ENCODE measurements around the gene TECTA.

TECTA gene

GRCh38 chr11:121127809-121128208 is 26.8 kb downstream of the TECTA start:
- no peak for DNase-seq (ENCODE audit: low spot score)

GRCh38 chr11:121129362-121130340 is 28.6 kb downstream of the TECTA start:
- no peak for DNase-seq (ENCODE audit: low spot score)

- no peak for DNase-seq (ENCODE audit: low spot score)
Measured at GRCh38 chr11:121131656-121132055, 30.6 kb downstream of the TECTA start.

GRCh38 chr11:121132211-121132976 is 31.4 kb downstream of the TECTA start:
- no peak for DNase-seq (ENCODE audit: low spot score)

- no peak for DNase-seq (ENCODE audit: low spot score)
Measured at GRCh38 chr11:121134741-121135312, 33.8 kb downstream of the TECTA start.

- DNase-seq (ENCODE audit: low spot score): no peak
Measured at GRCh38 chr11:121137005-121137404, 36.0 kb downstream of the TECTA start.

- DNase-seq (ENCODE audit: low spot score): no peak
Measured at GRCh38 chr11:121138259-121138658, 37.2 kb downstream of the TECTA start.

GRCh38 chr11:121140369-121140768 is 39.3 kb downstream of the TECTA start:
- no peak for DNase-seq (ENCODE audit: low spot score)

GRCh38 chr11:121141066-121141465 is 40.0 kb downstream of the TECTA start:
- DNase-seq (ENCODE audit: low spot score): no peak

- DNase-seq (ENCODE audit: low spot score): no peak
Measured at GRCh38 chr11:121143921-121144320, 42.9 kb downstream of the TECTA start.

- DNase-seq (ENCODE audit: low spot score): no peak
Measured at GRCh38 chr11:121144723-121145122, 43.7 kb downstream of the TECTA start.

GRCh38 chr11:121145826-121146225 is 44.8 kb downstream of the TECTA start:
- DNase-seq (ENCODE audit: low spot score): no peak

GRCh38 chr11:121149116-121149515 is 48.1 kb downstream of the TECTA start:
- no peak for DNase-seq (ENCODE audit: low spot score)

- no peak for DNase-seq (ENCODE audit: low spot score)
Measured at GRCh38 chr11:121151207-121151688, 50.2 kb downstream of the TECTA start.

GRCh38 chr11:121152764-121153163 is 51.7 kb downstream of the TECTA start:
- no peak for DNase-seq (ENCODE audit: low spot score)

GRCh38 chr11:121153472-121153871 is 52.4 kb downstream of the TECTA start:
- no peak for DNase-seq (ENCODE audit: low spot score)

- no peak for DNase-seq (ENCODE audit: low spot score)
Measured at GRCh38 chr11:121154486-121155314, 53.7 kb downstream of the TECTA start.

- DNase-seq (ENCODE audit: low spot score): no peak
Measured at GRCh38 chr11:121157756-121158155, 56.7 kb downstream of the TECTA start.

GRCh38 chr11:121159741-121160140 is 58.7 kb downstream of the TECTA start:
- DNase-seq (ENCODE audit: low spot score): no peak

- no peak for DNase-seq (ENCODE audit: low spot score)
Measured at GRCh38 chr11:121161349-121161917, 60.4 kb downstream of the TECTA start.

GRCh38 chr11:121163658-121164308 is 62.7 kb downstream of the TECTA start:
- no peak for DNase-seq (ENCODE audit: low spot score)

Measured in CD4-positive, alpha-beta T cell treated with Interleukin-2 at 100 ng/mL for 4 hours (primary cell).